Body of pancreas (tissue), 4 donors: ENCODE results near the gene SCARF2. TPM values are rescaled to one million over a fixed set of nuclear protein-coding genes. Genes with fewer than 3 reads are reported as not detected.

Experiments used
- ATAC-seq: fragments of 150-250 bp; one replicate; pipeline ENCODE4 v1.9.1; 2016
- DNase-seq, 4 donors: peaks; one replicate each; pipeline ENCODE4 v3.0.0-alpha.2; 2019
- H3K27ac ChIP-seq, 4 donors: fragments of 200-600 bp; sonication (generic); 1 replicate in 3 of 4; 2 replicates in 1 of 4; pipeline versions ENCODE4 v1.5.1 to v1.6.1; 2016 to 2019; ENCODE audit warnings: mild to moderate bottlenecking in 1 of 4, mixed read lengths in 1 of 4, moderate library complexity in 1 of 4
- H3K27me3 ChIP-seq, 2 donors: fragments of 200-600 bp; sonication (generic); one replicate each; pipeline ENCODE4 v1.6.0; 2016; ENCODE audit warnings: mild to moderate bottlenecking in 1 of 2
- H3K36me3 ChIP-seq, 2 donors: fragments of 200-600 bp; sonication (generic); replicated peaks in 1 of 2; 2 replicates each; pipeline ENCODE4 v1.5.1; 2016; ENCODE audit warnings: low read depth in 2 of 2; ENCODE audit not compliant: insufficient read depth in 1 of 2
- H3K4me1 ChIP-seq: fragments of 200-600 bp; sonication (generic); one replicate; pipeline ENCODE4 v1.6.0; 2016
- H3K4me3 ChIP-seq, 2 donors: fragments of 200-600 bp; sonication (generic); 1 replicate in 1 of 2; 2 replicates in 1 of 2; pipeline ENCODE4 v1.5.1; 2016 to 2019
- H3K9me3 ChIP-seq, 3 donors: fragments of 200-600 bp; sonication (generic); 1 replicate in 2 of 3; 2 replicates in 1 of 3; pipeline ENCODE4 v1.5.1; 2016
- CTCF ChIP-seq, 7 experiments: fragments of 450-650 bp in 4 of 7; fragments of 200-600 bp in 3 of 7; sonication (generic) in 3 of 7; IDR thresholded peaks; one replicate each; pipeline ENCODE4 v1.5.1; 2016 to 2019; ENCODE audit warnings: antibody characterized with exemption in 7 of 7
- POLR2A ChIP-seq, 3 donors: fragments of 450-650 bp; IDR thresholded peaks; one replicate each; pipeline ENCODE4 v1.6.1; 2016; ENCODE audit warnings: antibody characterized with exemption in 3 of 3, mild to moderate bottlenecking in 2 of 3
- WGBS, 2 donors: methylation state at CpG; one replicate each; pipeline ENCODE4 v1.1.5; 2017; 5-methylcytosine and 5-hydroxymethylcytosine counted together
- intact Hi-C: fragments of 100-400 bp; cut with DNase I; formaldehyde crosslinking; loops from one replicate; pipeline ENCODE4 v1.15.1; 2023
- total RNA-seq, 2 donors: library from RNA; depleted of rRNA; stranded (reverse); fragments of >200 nt; gene quantifications; one replicate each; pipeline ENCODE4 v1.1.0, GENCODE V29; 2016

SCARF2 gene
- total RNA-seq, 2 donors from 2014 or later: 9.9 to 13.5 TPM

GRCh38 chr22:20450551-20450906, 12.9 kb upstream of the SCARF2 start:
- no peaks in the 10 kb centered on the region for H3K27me3 ChIP-seq
- intact Hi-C loops: no loop called here
- H3K27ac ChIP-seq: no peak overlapping the region
- H3K4me3 ChIP-seq: no peak overlapping the region
- peaks cover 0 to 7% of the 10 kb centered on the region in 2 donors for H3K36me3 ChIP-seq
- no peaks in the 10 kb centered on the region for H3K4me1 ChIP-seq
- DNase-seq: no peak
- TF ChIP-seq POLR2A (IDR thresholded peaks at IDR 0.05) (no peak), CTCF (IDR thresholded peaks at IDR 0.05) (no peak)
- ATAC-seq: no peak
- 83 to 93% methylated on average over 1 of the region's 1 CpG for WGBS, 2 donors
- no peaks in the 10 kb centered on the region for H3K9me3 ChIP-seq

- no peak for DNase-seq
- Histone ChIP-seq H3K27ac (no peak overlapping the region), H3K4me3 (no peak overlapping the region), H3K27me3 (no peaks in the 10 kb centered on the region), H3K36me3 (peaks cover 0 to 7% of the 10 kb centered on the region in 2 donors), H3K4me1 (no peaks in the 10 kb centered on the region), H3K9me3 (no peaks in the 10 kb centered on the region)
- intact Hi-C loops: no loop called here
- no peak for TF ChIP-seq CTCF (IDR thresholded peaks at IDR 0.05)
- no peak for TF ChIP-seq POLR2A (IDR thresholded peaks at IDR 0.05)
- WGBS, 2 donors: 93% methylated on average over 8 to 19 of the region's 19 CpGs
- no peak for ATAC-seq
Measured at GRCh38 chr22:20449819-20450550, 12.4 kb upstream of the SCARF2 start.

- WGBS, 2 donors: 88 to 94% methylated on average over 5 of the region's 5 CpGs
- H3K4me3 ChIP-seq: no peak overlapping the region
- intact Hi-C loops: no loop called here
- H3K27ac ChIP-seq: no peak overlapping the region
- H3K9me3 ChIP-seq: no peaks in the 10 kb centered on the region
- H3K27me3 ChIP-seq: no peaks in the 10 kb centered on the region
- no peak for TF ChIP-seq POLR2A (IDR thresholded peaks at IDR 0.05)
- no peak for TF ChIP-seq CTCF (IDR thresholded peaks at IDR 0.05)
- H3K36me3 ChIP-seq: peaks cover 0 to 7% of the 10 kb centered on the region in 2 donors
- ATAC-seq (no peak), DNase-seq (no peak)
- H3K4me1 ChIP-seq: no peaks in the 10 kb centered on the region
Measured at GRCh38 chr22:20448630-20449029, 11.0 kb upstream of the SCARF2 start.

GRCh38 chr22:20446383-20446970, 8.9 kb upstream of the SCARF2 start:
- Histone ChIP-seq H3K36me3 (peaks cover 0 to 13% of the 10 kb centered on the region in 2 donors), H3K27ac (no peak overlapping the region), H3K27me3 (no peaks in the 10 kb centered on the region), H3K4me1 (no peaks in the 10 kb centered on the region), H3K4me3 (no peak overlapping the region), H3K9me3 (no peaks in the 10 kb centered on the region)
- TF ChIP-seq POLR2A (IDR thresholded peaks at IDR 0.05) (no peak), CTCF (IDR thresholded peaks at IDR 0.05) (no peak)
- no peak for DNase-seq
- 86 to 96% methylated on average over 20 to 21 of the region's 21 CpGs for WGBS, 2 donors
- ATAC-seq: no peak
- intact Hi-C loops: no loop called here

- peaks cover 0 to 13% of the 10 kb centered on the region in 2 donors for H3K36me3 ChIP-seq
- 93 to 95% methylated on average over 4 of the region's 4 CpGs for WGBS, 2 donors
Measured at GRCh38 chr22:20444325-20444724, 6.7 kb upstream of the SCARF2 start.

More at GRCh38 chr22:20444325-20444724, 6.7 kb upstream of the SCARF2 start:
- no peaks in the 10 kb centered on the region for H3K9me3 ChIP-seq
- H3K27me3 ChIP-seq: no peaks in the 10 kb centered on the region
- ATAC-seq (no peak), DNase-seq (no peak)
- H3K4me3 ChIP-seq: no peak overlapping the region
- H3K27ac ChIP-seq: no peak overlapping the region
- TF ChIP-seq CTCF (IDR thresholded peaks at IDR 0.05): no peak
- TF ChIP-seq POLR2A (IDR thresholded peaks at IDR 0.05): no peak
- H3K4me1 ChIP-seq: no peaks in the 10 kb centered on the region
- intact Hi-C loops: no loop called here
